Endothelial cell of hepatic sinusoid (primary cell): ENCODE measurements around the gene ABRACL.
"Not testable (repeated sequence)": the region's sequence is repeated elsewhere in the genome, so short reads cannot be mapped to it uniquely, and the experiment has no call there.

ENCODE experiments used
- in situ Hi-C: cut with HindIII; loops from 2 replicates; pipeline ENCODE4 v1.10.0; 2017; ENCODE audit warnings: low sequenced_read_pairs

Gene ABRACL

DNA sequence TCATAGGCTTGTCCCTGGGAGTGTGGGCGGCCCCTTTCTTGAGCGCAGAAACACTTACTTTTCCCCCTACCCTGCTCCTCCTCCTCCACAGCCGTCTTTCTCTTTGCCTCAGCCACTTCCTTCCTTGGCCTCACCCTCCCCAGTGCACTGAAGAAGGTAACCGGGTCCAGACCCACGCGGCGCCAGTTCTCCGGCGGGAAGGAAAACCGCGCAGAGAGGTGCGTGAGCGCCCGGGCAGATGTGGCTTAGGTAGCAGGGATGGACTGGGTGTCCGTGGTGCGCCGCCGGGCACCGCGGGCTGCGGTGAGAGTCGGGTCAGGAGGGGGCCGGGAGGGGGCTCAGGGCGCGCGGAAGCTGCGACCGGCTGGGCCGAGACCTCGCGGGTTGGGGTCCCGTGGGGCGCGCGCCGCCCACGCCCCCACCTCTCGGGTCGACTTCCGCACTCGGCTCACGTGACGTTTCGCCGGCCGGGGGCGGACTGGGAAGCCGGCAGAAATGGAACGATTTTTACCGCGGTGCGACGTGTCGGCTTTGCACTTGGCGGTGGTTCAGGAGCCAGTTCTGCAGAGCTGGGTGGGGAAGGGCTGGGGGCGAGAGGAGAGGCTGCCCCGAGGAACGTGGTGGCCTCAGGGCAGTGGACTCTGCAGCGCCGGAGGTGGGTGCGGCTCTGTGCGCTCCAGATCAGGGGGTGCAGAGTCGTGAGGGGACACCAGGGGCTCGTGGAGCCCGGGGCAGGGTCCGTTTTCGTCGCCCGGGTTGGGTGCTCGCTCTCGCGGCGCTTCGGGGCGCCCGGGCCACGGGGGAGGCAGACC, at the start of gene ABRACL:
ABRACL (plus strand) TSS at position 88 of the 812 bp plus-strand sequence. CDS start 5,416 bp downstream, outside the sequence.
- in situ Hi-C loops, result no loop called here

- in situ Hi-C loops, result no loop called here
These were observed 49.2 kb upstream of the ABRACL start for GRCh38 chr6:138979365-138979764.

- in situ Hi-C loops, result no loop called here
These were observed 48.5 kb upstream of the ABRACL start for GRCh38 chr6:138979813-138980668.

GRCh38 chr6:138981416-138981815, 47.1 kb upstream of the ABRACL start:
- in situ Hi-C loops, result no loop called here

GRCh38 chr6:138986578-138986977, 42.0 kb upstream of the ABRACL start:
- in situ Hi-C loops, result loop anchor here (5.0 kb wide), 1 partner anchor 46 kb away; no protein-coding TSS in a partner anchor

DNA sequence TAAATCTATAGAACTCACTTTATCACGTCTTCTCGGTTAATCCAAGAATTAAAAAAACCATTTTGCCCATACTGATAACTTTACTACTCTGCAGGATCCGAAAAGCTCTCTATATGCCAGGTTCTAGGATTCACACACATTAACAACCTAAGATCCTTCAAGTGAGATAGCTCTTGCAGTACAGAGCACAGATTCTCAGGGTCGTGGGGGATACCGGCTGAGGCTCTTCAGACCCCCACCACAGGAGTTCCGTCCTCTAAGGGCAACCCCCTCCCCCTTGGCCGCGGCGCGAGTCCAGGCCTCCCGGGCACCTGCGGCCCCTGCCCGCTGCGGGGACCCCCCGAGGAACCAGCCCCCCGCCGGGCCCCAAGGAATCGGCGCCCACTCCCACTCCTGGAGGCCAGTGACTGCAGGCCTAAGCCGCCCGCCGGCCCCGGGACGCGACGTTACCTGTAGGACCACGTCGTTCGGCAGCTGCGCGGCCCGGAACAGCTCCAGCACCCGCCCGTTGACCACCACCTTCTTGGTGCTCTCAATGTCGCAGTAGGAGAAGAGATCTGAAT, 41.4 kb upstream of the ABRACL start:
- in situ Hi-C loops, result loop anchor here (5.0 kb wide), 1 partner anchor 45 kb away; no protein-coding TSS in a partner anchor

GRCh38 chr6:138987643-138988468, 40.7 kb upstream of the ABRACL start, which contains the start of gene REPS1:
TSS of gene REPS1 (minus strand) at chr6:138988253. CDS start at chr6:138987682, 571 bp downstream.
- in situ Hi-C loops, result loop anchor here (5.0 kb wide), 1 partner anchor 44 kb away; no protein-coding TSS in a partner anchor

DNA sequence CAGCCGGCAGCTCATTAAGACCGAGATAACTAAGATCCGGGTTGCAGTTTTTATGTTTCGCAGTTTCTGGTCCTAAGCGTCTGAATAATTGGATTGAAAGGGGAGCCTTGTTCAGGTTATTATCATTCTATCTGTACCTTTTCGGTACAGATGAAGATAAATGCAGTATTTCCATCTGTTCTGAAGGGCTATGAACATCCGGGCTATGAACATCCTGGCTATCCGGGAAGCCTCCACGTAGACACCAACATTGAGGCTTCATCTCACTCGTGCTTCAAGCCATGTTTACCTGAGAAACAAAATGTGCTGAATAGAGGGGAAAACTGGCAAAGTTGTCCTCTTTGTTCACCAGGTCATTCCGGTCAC, 40.1 kb upstream of the ABRACL start:
- in situ Hi-C loops, result loop anchor here (5.0 kb wide), 1 partner anchor 44 kb away; no protein-coding TSS in a partner anchor

GRCh38 chr6:138989098-138989983, 39.2 kb upstream of the ABRACL start:
- in situ Hi-C loops, result loop anchor here (5.0 kb wide), 1 partner anchor 43 kb away; no protein-coding TSS in a partner anchor

- in situ Hi-C loops, result no loop called here
These were observed 37.3 kb upstream of the ABRACL start for GRCh38 chr6:138991206-138991605.

- in situ Hi-C loops, result not testable (repeated sequence)
These were observed 35.6 kb upstream of the ABRACL start for GRCh38 chr6:138992965-138993364.

DNA sequence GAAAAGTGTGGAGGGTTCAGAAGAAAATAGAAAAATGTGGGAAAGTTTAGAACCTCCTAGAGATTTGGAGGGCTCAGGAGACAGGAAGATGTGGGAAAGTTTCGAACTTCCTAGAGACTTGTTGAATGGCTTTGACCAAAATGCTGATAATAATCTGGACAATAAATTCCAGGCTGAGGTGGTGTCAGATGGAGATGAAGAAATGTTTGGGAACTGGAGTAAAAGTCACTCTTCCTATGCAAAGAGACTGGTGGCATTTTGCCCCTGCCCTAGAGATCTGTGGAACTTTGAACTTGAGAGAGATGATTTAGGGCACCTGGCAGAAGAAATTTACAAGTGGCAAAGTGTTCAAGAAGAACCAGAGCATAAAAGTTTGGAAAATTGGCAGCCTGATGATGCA, 35.1 kb upstream of the ABRACL start:
- in situ Hi-C loops, result not testable (repeated sequence)

DNA sequence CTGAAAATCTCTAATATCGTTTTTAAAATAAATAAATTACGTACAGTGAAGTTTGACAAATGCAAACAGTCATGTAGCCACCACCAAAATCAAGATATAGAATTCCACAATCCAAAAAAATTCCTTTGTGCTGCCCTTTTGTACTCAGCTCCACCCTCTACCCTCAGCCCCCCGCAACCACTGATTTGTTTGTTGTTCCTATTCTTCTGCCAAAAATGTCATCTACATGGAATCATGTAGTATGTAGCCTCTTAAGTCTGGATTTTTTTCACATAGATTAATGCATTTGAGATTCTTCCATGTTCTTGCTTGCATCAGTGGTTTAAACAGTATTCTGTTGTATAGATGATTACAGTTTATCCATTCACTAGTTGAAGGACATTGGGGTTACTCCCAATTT, 32.0 kb upstream of the ABRACL start:
- in situ Hi-C loops, result no loop called here

DNA sequence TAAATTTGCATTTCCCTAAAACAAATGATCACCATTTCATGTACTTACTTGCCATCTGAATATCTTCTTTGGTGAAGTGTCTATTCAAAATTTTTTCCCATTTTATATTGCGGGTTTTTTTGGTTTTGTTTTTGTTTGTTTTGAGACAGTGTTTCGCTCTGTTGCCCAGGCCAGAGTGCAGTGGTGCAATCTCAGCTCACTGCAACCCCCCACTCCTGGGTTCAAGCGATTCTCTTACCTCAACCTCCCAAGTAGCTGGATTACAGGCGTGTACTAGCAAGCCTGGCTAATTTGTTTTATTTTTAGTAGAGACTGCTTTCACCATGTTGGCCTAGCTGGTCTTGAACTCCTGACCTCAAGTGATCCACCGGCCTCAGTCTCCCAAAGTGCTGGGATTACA, 31.4 kb upstream of the ABRACL start:
- in situ Hi-C loops, result no loop called here

DNA sequence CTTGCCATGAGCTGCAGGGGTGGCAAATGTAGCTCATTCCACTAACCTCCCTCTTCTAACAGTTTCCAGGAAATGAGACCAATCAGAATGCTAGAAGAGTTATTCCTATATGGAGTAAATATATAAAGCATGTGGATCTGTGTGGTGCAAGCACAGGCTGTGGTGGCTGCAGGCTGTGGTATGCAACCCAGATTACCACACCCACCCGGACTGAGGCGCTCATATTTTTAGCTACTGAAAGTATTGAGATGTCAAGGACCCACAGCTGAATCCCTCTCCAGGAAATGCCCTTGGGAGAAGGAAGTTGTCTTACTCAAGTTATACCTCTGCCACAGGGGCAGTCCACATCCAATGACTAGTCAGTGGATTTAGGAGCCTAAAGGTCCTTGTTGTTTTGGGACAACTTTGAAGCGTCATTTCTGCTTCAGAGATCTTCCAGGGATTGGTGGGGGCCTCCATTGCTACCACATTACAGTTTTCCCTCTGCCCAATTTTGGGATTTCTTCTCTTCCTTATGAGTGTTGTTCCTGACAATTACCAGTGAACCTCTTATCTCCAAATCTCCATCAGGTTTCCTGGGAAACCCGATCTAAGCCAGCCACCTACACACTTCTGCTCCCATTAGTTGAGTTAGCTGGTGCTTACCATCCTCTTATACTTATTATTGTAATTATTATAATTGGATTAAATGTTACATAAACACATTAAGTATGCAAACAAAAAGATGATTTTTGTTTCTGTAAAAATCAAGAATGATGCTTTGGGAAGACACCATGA, 28.4 kb upstream of the ABRACL start:
- in situ Hi-C loops, result loop anchor here (25.0 kb wide), 1 partner anchor 188 kb away; no protein-coding TSS in a partner anchor

DNA sequence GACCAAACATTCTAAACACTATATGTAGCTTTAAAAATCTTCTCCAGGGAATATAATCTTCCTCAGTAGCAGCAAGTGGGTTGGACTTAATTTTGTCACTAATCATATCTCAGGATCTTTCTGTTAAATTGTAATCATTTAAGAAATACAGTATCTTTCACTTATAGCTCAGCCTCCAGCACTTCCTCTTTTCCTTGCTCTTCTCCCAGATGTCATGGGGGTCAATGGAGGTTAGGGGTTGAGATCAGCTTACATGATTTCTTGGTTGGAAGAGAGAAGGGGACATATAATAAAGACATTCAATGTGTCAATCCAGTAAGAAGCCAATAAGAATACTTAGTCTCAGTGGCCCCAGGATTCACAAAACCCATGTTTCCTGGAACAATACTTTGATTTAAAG, 24.8 kb upstream of the ABRACL start:
- in situ Hi-C loops, result loop anchor here (25.0 kb wide), 1 partner anchor 191 kb away; no protein-coding TSS in a partner anchor

DNA sequence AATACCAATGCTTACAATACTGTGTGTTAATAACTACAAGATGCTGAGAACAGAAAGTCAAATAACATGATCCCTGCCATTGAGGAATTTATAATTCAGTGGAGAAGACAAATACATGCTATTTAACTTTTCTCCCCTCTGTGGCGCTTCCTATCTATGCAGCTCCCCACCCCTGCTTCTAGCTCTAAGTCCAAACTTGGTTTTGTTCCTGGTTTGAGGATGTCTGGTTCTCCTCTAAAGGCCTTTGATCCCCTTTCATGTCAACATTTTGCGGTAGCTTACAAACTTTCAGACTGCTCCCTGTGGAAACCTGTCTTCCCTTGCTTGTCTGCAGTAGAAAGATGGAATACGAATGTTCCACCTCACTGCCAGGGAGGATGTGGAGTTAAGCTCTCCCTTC, 22.1 kb upstream of the ABRACL start:
- in situ Hi-C loops, result loop anchor here (25.0 kb wide), 1 partner anchor 194 kb away; no protein-coding TSS in a partner anchor

- in situ Hi-C loops, result loop anchor here (25.0 kb wide), 1 partner anchor 195 kb away; no protein-coding TSS in a partner anchor
These were observed 21.1 kb upstream of the ABRACL start for GRCh38 chr6:139007428-139007827.
